ENCODE measurements around the gene MIPOL1.

The MIPOL1 gene

GRCh38 chr14:37595809-37596621 lies 398.3 kb downstream of the MIPOL1 start:
- peak; percentile 73 for DNase-seq (ENCODE audit: low read depth)
- H3K4me3 ChIP-seq (ENCODE audit: low read depth, low read length), result no peak overlapping the region

GRCh38 chr14:37596790-37597472 lies 399.2 kb downstream of the MIPOL1 start:
- DNase-seq (ENCODE audit: low read depth), result no peak
- no peak for TF ChIP-seq MAX (IDR thresholded peaks at IDR 0.05; ENCODE audit: low read depth, low read length)
- no peak for TF ChIP-seq POLR2A (IDR thresholded peaks at IDR 0.05; ENCODE audit: extremely low read depth, insufficient read length)
- TF ChIP-seq MYC (IDR thresholded peaks at IDR 0.05; ENCODE audit: low read depth, low read length), result no peak
- no peak for TF ChIP-seq CTCF (IDR thresholded peaks at IDR 0.05; ENCODE audit: low read depth, low read length)
- no peak overlapping the region for H3K4me3 ChIP-seq (ENCODE audit: low read depth, low read length)

More at GRCh38 chr14:37595809-37596621, 398.3 kb downstream of the MIPOL1 start:
- TF ChIP-seq CTCF (IDR thresholded peaks at IDR 0.05; ENCODE audit: low read depth, low read length) (no peak), MYC (IDR thresholded peaks at IDR 0.05; ENCODE audit: low read depth, low read length) (no peak), POLR2A (IDR thresholded peaks at IDR 0.05; ENCODE audit: extremely low read depth, insufficient read length) (no peak), MAX (IDR thresholded peaks at IDR 0.05; ENCODE audit: low read depth, low read length) (no peak)

GRCh38 chr14:37597538-37597913 lies 399.8 kb downstream of the MIPOL1 start:
- H3K4me3 ChIP-seq (ENCODE audit: low read depth, low read length), result no peak overlapping the region
- no peak for DNase-seq (ENCODE audit: low read depth)
- no peak for TF ChIP-seq MYC (IDR thresholded peaks at IDR 0.05; ENCODE audit: low read depth, low read length)
- TF ChIP-seq CTCF (IDR thresholded peaks at IDR 0.05; ENCODE audit: low read depth, low read length), result no peak
- no peak for TF ChIP-seq POLR2A (IDR thresholded peaks at IDR 0.05; ENCODE audit: extremely low read depth, insufficient read length)
- TF ChIP-seq MAX (IDR thresholded peaks at IDR 0.05; ENCODE audit: low read depth, low read length), result no peak

GRCh38 chr14:37597914-37598746 lies 400.4 kb downstream of the MIPOL1 start:
- TF ChIP-seq MAX (IDR thresholded peaks at IDR 0.05; ENCODE audit: low read depth, low read length) (no peak), CTCF (IDR thresholded peaks at IDR 0.05; ENCODE audit: low read depth, low read length) (no peak), MYC (IDR thresholded peaks at IDR 0.05; ENCODE audit: low read depth, low read length) (no peak), POLR2A (IDR thresholded peaks at IDR 0.05; ENCODE audit: extremely low read depth, insufficient read length) (no peak)
- DNase-seq (ENCODE audit: low read depth), result no peak
- H3K4me3 ChIP-seq (ENCODE audit: low read depth, low read length), result no peak overlapping the region

- TF ChIP-seq MAX (IDR thresholded peaks at IDR 0.05; ENCODE audit: low read depth, low read length) (no peak), MYC (IDR thresholded peaks at IDR 0.05; ENCODE audit: low read depth, low read length) (no peak), POLR2A (IDR thresholded peaks at IDR 0.05; ENCODE audit: extremely low read depth, insufficient read length) (no peak), CTCF (IDR thresholded peaks at IDR 0.05; ENCODE audit: low read depth, low read length) (no peak)
- no peak for DNase-seq (ENCODE audit: low read depth)
- no peak overlapping the region for H3K4me3 ChIP-seq (ENCODE audit: low read depth, low read length)
These were observed 401.2 kb downstream of the MIPOL1 start for GRCh38 chr14:37598747-37599506.
